ENCODE results near the gene VCAM1. TPM values are rescaled to one million over a fixed set of nuclear protein-coding genes. Genes with fewer than 3 reads are reported as not detected.

The VCAM1 gene
- total and polyA plus RNA-seq, 2 donors (not counting 3 experiments of a cell fraction or from before 2014, with no cell fraction given), result 1.8 to 2.3 TPM

- peaks cover 19% of the 10 kb centered on the region for H3K4me1 ChIP-seq (ENCODE audit: control insufficient read depth, extremely low read depth, insufficient read depth, low read length)
- FAIRE-seq (no peak), DNase-seq (ENCODE audit: low read depth, low spot score) (no peak)
- TF ChIP-seq, protein P1, sequence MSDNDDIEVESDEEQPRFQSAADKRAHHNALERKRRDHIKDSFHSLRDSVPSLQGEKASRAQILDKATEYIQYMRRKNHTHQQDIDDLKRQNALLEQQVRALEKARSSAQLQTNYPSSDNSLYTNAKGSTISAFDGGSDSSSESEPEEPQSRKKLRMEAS (IDR thresholded peaks at IDR 0.05; ENCODE audit: insufficient read depth, insufficient read length), result no peak
- TF ChIP-seq CTCF (IDR thresholded peaks at IDR 0.05; ENCODE audit: extremely low read depth in 1 of 2, insufficient read depth in 1 of 2, low read depth in 1 of 2, low read length in 2 of 2) (no peak), GATA2 (IDR thresholded peaks at IDR 0.05; ENCODE audit: insufficient read depth, insufficient read length, low read depth, low read length) (no peak), MYC (IDR thresholded peaks at IDR 0.05; ENCODE audit: low read depth, low read length) (no peak), FOS (IDR thresholded peaks at IDR 0.05; ENCODE audit: borderline replicate concordance, insufficient read depth, low read length) (no peak), POLR2AphosphoS5 (IDR thresholded peaks at IDR 0.05; ENCODE audit: insufficient read depth, low read depth, low read length) (no peak), POLR2A (IDR thresholded peaks at IDR 0.05; ENCODE audit: low read depth, low read length) (no peak), JUN (IDR thresholded peaks at IDR 0.05; ENCODE audit: borderline replicate concordance, insufficient read depth, insufficient read length, low read depth) (no peak), EZH2 (IDR thresholded peaks at IDR 0.05; ENCODE audit: borderline replicate concordance, low read depth, low read length, severe bottlenecking) (no peak)
- no peaks in the 10 kb centered on the region for H3K27me3 ChIP-seq (ENCODE audit: control insufficient read depth in 2 of 2, insufficient read depth in 2 of 2, low read length in 2 of 2)
- ChIA-PET CTCF (no interaction called here), POLR2A (no interaction called here)
- H3K9ac ChIP-seq (replicated peaks; ENCODE audit: extremely low read depth, insufficient read depth, low read length), result no peak overlapping the region
- dilution Hi-C loops (cut with MboI; ENCODE audit: extremely low pct_ligation_motif_present, low sequenced_read_pairs) (no loop called here), intact Hi-C loops (cut with micrococcal nuclease) (no loop called here)
- no peaks in the 10 kb centered on the region for H3K79me2 ChIP-seq (ENCODE audit: control insufficient read depth, insufficient read depth, low read length)
- no peaks in the 10 kb centered on the region for H4K20me1 ChIP-seq (replicated peaks; ENCODE audit: control insufficient read depth, extremely low read depth, insufficient read depth, low read length)
- no peak overlapping the region for H3K27ac ChIP-seq (ENCODE audit: insufficient read depth, low read depth, low read length)
- no peak overlapping the region for H3K4me3 ChIP-seq (replicated peaks in 1 of 3; ENCODE audit: insufficient read depth in 1 of 3, low read depth in 1 of 3, low read length in 3 of 3)
- no peak overlapping the region for H2AFZ ChIP-seq (ENCODE audit: low read depth, low read length)
- no peak overlapping the region for H3K4me2 ChIP-seq (ENCODE audit: insufficient read depth, low read length)
- H3K36me3 ChIP-seq (ENCODE audit: control insufficient read depth in 2 of 2, extremely low read depth in 1 of 2, insufficient read depth in 2 of 2, low read length in 2 of 2), result no peaks in the 10 kb centered on the region
- no TSS peak for BruUV-seq (replicated peaks)
- no peaks in the 10 kb centered on the region for H3K9me1 ChIP-seq (replicated peaks; ENCODE audit: control insufficient read depth, extremely low read depth, insufficient read depth, low read length)
- H3K9me3 ChIP-seq (replicated peaks; ENCODE audit: control insufficient read depth, insufficient read depth, low read length), result no peaks in the 10 kb centered on the region
Measured at GRCh38 chr1:100717218-100717617, 2.3 kb upstream of the VCAM1 start.
